Peyer's patch (tissue), 4 donors: Measurements from ENCODE around the gene PLB1.

Experiments
- CTCF ChIP-seq, 6 experiments: fragments of 450-650 bp in 4 of 6; fragments of 200-600 bp in 2 of 6; sonication (generic) in 1 of 6; IDR thresholded peaks; one replicate each; pipeline ENCODE4 v1.5.1; 2017 to 2019; ENCODE audit warnings: antibody characterized with exemption in 6 of 6, mild to moderate bottlenecking in 3 of 6, moderate library complexity in 1 of 6
- POLR2A ChIP-seq, 2 donors: fragments of 450-650 bp; IDR thresholded peaks; one replicate each; pipeline ENCODE4 v1.5.1; 2017; ENCODE audit warnings: antibody characterized with exemption in 2 of 2, mild to moderate bottlenecking in 2 of 2, moderate library complexity in 2 of 2

GRCh38 chr2:28543316-28544035, 47.6 kb downstream of the PLB1 start:
- TF ChIP-seq POLR2A (IDR thresholded peaks at IDR 0.05) (no peak), CTCF (IDR thresholded peaks at IDR 0.05) (no peak)
